Smooth muscle cell (in vitro differentiated cells): Measurements from ENCODE around the gene SGMS1. TPM values are rescaled to one million over a fixed set of nuclear protein-coding genes. Genes with fewer than 3 reads are reported as not detected.

ENCODE experiments used
- DNase-seq: peaks from one replicate; lab custom pipeline; 2025; ENCODE audit not compliant: unreplicated experiment; lab: John Stamatoyannopoulos, UW
- H2AFZ ChIP-seq: fragments of 200-600 bp; sonication (generic); 2 replicates; pipeline ENCODE4 v1.6.0; 2016; ENCODE audit warnings: antibody characterized with exemption, low read depth, mild to moderate bottlenecking
- H3F3A ChIP-seq: fragments of 200-600 bp; sonication (generic); 2 replicates; pipeline ENCODE4 v1.6.0; 2017; ENCODE audit warnings: antibody characterized with exemption, low read depth
- H3K27ac ChIP-seq: fragments of 200-600 bp; sonication (generic); 2 replicates; pipeline ENCODE4 v1.5.1; 2016; ENCODE audit warnings: low read depth, mild to moderate bottlenecking
- H3K27me3 ChIP-seq: fragments of 200-600 bp; sonication (generic); 2 replicates; pipeline ENCODE4 v1.6.1; 2016; ENCODE audit warnings: low read depth, mild to moderate bottlenecking
- H3K36me3 ChIP-seq: fragments of 200-600 bp; sonication (generic); 2 replicates; pipeline ENCODE4 v1.5.1; 2016; ENCODE audit warnings: low read depth
- H3K4me1 ChIP-seq: fragments of 200-600 bp; sonication (generic); 2 replicates; pipeline ENCODE4 v1.5.1; 2016; ENCODE audit warnings: low read depth
- H3K4me2 ChIP-seq: fragments of 200-600 bp; sonication (generic); 2 replicates; pipeline ENCODE4 v1.6.0; 2016; ENCODE audit warnings: mild to moderate bottlenecking
- H3K4me3 ChIP-seq: fragments of 200-600 bp; sonication (generic); 2 replicates; pipeline ENCODE4 v1.5.1; 2016; ENCODE audit warnings: mild to moderate bottlenecking
- H3K79me2 ChIP-seq: fragments of 200-600 bp; sonication (generic); 2 replicates; pipeline ENCODE4 v1.6.0; 2016; ENCODE audit warnings: low read depth, mild to moderate bottlenecking
- H3K9ac ChIP-seq: fragments of 200-600 bp; sonication (generic); 2 replicates; pipeline ENCODE4 v1.6.0; 2016; ENCODE audit warnings: low read depth
- H3K9me3 ChIP-seq: fragments of 200-600 bp; sonication (generic); replicated peaks from 2 replicates; pipeline ENCODE4 v1.5.1; 2016; ENCODE audit warnings: low read depth
- H4K20me1 ChIP-seq: fragments of 200-600 bp; sonication (generic); 2 replicates; pipeline ENCODE4 v1.6.0; 2016; ENCODE audit warnings: low read depth
- CTCF ChIP-seq: fragments of 200-600 bp; sonication (generic); IDR thresholded peaks from 2 replicates; pipeline ENCODE4 v1.5.1; 2017; ENCODE audit warnings: borderline replicate concordance, mild to moderate bottlenecking, antibody characterized with exemption; ENCODE audit not compliant: insufficient read depth, poor library complexity, severe bottlenecking
- WGBS: methylation state at CpG from one replicate; pipeline ENCODE4 v1.1.7; 2016; ENCODE audit warnings: low lambda C conversion rate; 5-methylcytosine and 5-hydroxymethylcytosine counted together
- polyA plus RNA-seq: library from polyadenylated mRNA; unstranded; fragments of >200 nt; fragmentation: Nextera tagmentation; extraction: Ambion mirVana; gene quantifications from 2 replicates; pipeline ENCODE4 v1.2.1, GENCODE V29; 2016
- total RNA-seq: library from RNA; depleted of rRNA; stranded (reverse); fragments of >200 nt; gene quantifications from 2 replicates; pipeline ENCODE4 v1.2.3, GENCODE V29; 2014

Gene SGMS1
- total and polyA plus RNA-seq, 2 experiments from 2014 or later, result 4.0 to 14.3 TPM

DNA sequence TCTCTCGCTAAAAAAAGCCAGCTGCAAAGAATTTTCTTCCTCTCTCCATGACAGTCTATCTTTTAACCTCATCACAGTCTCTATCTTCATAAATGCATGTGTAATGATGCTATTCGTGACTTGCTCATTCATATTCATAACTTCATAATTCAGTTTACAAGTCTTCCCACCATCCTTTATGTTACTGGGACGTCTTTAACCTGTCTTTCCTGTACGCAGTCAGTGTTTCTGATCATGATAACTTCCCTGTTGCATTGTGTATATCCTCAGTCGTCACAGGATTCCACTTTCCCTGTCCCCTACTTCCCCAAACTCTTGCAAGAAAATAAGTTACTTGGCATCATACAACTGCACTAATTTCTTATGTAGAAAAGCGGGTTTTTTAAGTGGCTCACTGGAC, 206.9 kb downstream of the SGMS1 start:
- 70% methylated on average over 6 of the region's 6 CpGs for WGBS
- H3K9me3 ChIP-seq, result no peaks in the 10 kb centered on the region
- H3K4me2 ChIP-seq, result peak overlapping the region; percentile 84
- no peak for DNase-seq
- peak overlapping the region; percentile 80 for H3K4me3 ChIP-seq
- H3K27ac ChIP-seq, result no peak overlapping the region
- H3K9ac ChIP-seq, result no peak overlapping the region
- H4K20me1 ChIP-seq, result peaks cover 9% of the 10 kb centered on the region
- no peaks in the 10 kb centered on the region for H3K27me3 ChIP-seq
- TF ChIP-seq CTCF, result no peak
- H3K79me2 ChIP-seq, result peaks cover 7% of the 10 kb centered on the region
- no peaks in the 10 kb centered on the region for H3K36me3 ChIP-seq
- no peak overlapping the region for H2AFZ ChIP-seq
- peaks cover 7% of the 10 kb centered on the region for H3K4me1 ChIP-seq
- no peaks in the 10 kb centered on the region for H3F3A ChIP-seq

DNA sequence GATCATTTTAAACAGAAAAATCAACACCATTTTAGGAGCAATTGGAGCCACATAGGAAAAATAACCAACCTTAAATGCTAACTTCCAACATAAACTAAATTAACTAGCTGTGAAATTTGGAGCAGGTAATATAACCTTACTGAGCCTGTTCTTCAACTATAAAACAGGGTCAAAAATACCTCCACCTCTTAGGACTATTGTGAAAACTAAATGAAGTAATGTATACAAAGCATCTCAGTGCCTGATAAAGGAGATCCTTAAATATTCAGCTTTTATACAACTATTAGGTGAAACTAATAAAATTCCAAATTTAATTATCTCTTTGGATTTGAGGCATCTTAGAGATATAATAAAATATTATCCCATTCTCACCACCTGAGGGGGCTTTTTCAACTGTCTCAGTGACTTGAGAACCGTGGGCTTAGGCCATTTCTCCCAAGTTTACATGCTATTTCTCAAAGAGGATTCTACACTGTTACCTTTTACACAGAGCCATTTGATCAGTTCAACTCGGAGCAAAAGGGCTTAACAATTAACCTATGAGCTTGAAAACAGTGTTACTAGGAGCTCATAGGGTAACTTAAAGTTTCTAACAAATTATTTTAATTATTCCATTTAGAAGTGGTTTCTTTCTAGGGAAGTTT, 207.5 kb downstream of the SGMS1 start:
- Histone ChIP-seq H3K9ac (no peak overlapping the region), H3K4me3 (peak overlapping the region; percentile 80), H3K36me3 (no peaks in the 10 kb centered on the region), H3K79me2 (peaks cover 7% of the 10 kb centered on the region), H4K20me1 (peaks cover 9% of the 10 kb centered on the region), H3K27ac (no peak overlapping the region), H3K9me3 (no peaks in the 10 kb centered on the region), H2AFZ (no peak overlapping the region), H3F3A (no peaks in the 10 kb centered on the region), H3K4me1 (peaks cover 7% of the 10 kb centered on the region), H3K27me3 (no peaks in the 10 kb centered on the region), H3K4me2 (no peak overlapping the region)
- no peak for DNase-seq
- no peak for TF ChIP-seq CTCF
- WGBS, result 63% methylated on average over 2 of the region's 2 CpGs

DNA sequence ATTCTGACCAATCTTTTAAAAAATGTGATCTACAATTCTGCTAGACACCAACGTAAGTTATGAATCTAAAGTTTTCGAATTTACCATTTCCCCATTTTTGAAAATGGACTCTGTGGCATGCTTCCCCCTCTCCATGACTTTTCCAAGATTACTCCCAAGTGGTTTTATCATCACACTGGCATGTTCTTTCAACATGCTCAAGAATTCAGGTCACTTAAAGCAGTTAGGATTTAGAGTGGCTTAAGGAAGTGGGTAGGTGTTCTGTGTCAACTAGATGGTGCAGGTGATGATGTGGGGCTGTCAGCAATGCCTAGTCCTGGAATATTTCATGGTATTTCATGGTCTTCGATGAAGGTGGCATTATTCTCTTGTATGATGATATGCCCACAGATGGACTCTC, 208.5 kb downstream of the SGMS1 start:
- DNase-seq, result no peak
- peaks cover 7% of the 10 kb centered on the region for H3K4me1 ChIP-seq
- no peaks in the 10 kb centered on the region for H3K27me3 ChIP-seq
- H3K9me3 ChIP-seq, result no peaks in the 10 kb centered on the region
- no peak overlapping the region for H3K4me2 ChIP-seq
- H3K27ac ChIP-seq, result no peak overlapping the region
- H3K79me2 ChIP-seq, result peaks cover 11% of the 10 kb centered on the region
- no peak overlapping the region for H2AFZ ChIP-seq
- no peaks in the 10 kb centered on the region for H3F3A ChIP-seq
- 94% methylated on average over 3 of the region's 3 CpGs for WGBS
- TF ChIP-seq CTCF, result no peak
- H3K4me3 ChIP-seq, result no peak overlapping the region
- no peaks in the 10 kb centered on the region for H3K36me3 ChIP-seq
- peaks cover 13% of the 10 kb centered on the region for H4K20me1 ChIP-seq
- H3K9ac ChIP-seq, result no peak overlapping the region
